ENCODE results near the gene TRABD2B. TPM values are rescaled to one million over a fixed set of nuclear protein-coding genes. Genes with fewer than 3 reads are reported as not detected.
A peak's percentile ranks its signal among the peaks of the same experiment; 100 is the strongest.

The TRABD2B gene
- total RNA-seq, 2 donors from 2014 or later, result 1.1 to 2.1 TPM

DNA sequence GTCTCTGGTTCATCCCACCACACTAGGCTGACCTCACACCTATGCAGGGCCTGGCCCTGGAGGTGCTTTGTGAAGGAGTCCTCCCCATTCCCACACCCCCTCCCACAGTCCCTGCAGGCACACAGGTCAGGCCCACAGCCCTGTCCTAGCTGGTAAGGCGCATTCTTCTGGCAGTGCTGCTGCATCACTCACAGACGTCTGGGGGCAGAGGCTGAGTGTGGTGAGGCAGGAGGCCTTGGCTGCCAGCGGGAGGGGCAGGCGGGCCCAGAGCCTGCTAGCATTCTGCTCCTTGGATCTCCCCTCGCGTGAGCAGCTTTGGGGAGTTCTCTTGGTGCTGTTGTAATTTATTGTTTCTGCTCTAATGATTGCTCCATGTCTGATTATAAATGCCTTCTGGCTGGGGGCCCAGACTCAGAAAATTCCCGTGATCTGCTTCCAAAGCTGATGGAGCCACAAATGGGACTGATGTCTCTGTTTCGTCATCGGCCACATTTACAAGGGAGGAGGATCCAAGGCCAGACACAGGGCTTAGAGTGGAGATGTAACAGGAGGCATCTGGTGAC lies 62.9 kb downstream of the TRABD2B start:
- H3K4me3 ChIP-seq, result no peak overlapping the region
- intact Hi-C loops (cut with DNase I), result no loop called here
- no peaks in the 10 kb centered on the region for H3K9me3 ChIP-seq
- H3K27me3 ChIP-seq (replicated peaks; ENCODE audit: insufficient read depth), result no peaks in the 10 kb centered on the region
- no peak for TF ChIP-seq POLR2A (IDR thresholded peaks at IDR 0.05)
- peak; percentile 21 for TF ChIP-seq POLR2AphosphoS5 (IDR thresholded peaks at IDR 0.05)
- no peaks in the 10 kb centered on the region for H3K4me1 ChIP-seq (replicated peaks)
- DNase-seq (ENCODE audit: low spot score), result peak; percentile 39
- no peak overlapping the region for H3K27ac ChIP-seq
- H3K36me3 ChIP-seq, result no peaks in the 10 kb centered on the region
- 49% methylated on average over 9 of the region's 9 CpGs for WGBS

DNA sequence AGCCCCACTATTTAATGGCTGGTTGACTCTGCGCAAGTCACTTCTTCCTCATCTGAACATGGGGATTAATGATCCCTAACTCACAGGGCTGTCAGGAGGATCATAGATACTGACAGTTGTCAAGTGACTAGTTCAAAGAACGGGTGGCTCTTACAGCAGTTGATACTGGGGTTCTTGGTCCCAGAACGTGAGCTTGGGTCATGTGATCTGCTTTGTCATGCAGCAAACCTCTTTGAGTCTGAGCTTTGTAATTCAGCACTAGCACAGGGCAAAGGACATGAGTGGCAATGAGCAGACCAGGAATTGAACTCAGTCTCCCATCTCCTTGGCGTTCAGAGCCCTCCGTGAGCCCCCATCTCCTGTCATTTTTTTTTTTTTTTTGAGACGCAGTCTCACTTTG lies 64.4 kb downstream of the TRABD2B start:
- no peaks in the 10 kb centered on the region for H3K4me1 ChIP-seq (replicated peaks)
- 97% methylated on average over 6 of the region's 6 CpGs for WGBS
- intact Hi-C loops (cut with DNase I), result no loop called here
- no peak for TF ChIP-seq CTCF (IDR thresholded peaks at IDR 0.05)
- TF ChIP-seq POLR2A (IDR thresholded peaks at IDR 0.05), result no peak
- no peak for TF ChIP-seq POLR2AphosphoS5 (IDR thresholded peaks at IDR 0.05)
- no peaks in the 10 kb centered on the region for H3K9me3 ChIP-seq
- no peak overlapping the region for H3K4me3 ChIP-seq
- no peaks in the 10 kb centered on the region for H3K27me3 ChIP-seq (replicated peaks; ENCODE audit: insufficient read depth)
- H3K36me3 ChIP-seq, result no peaks in the 10 kb centered on the region
- H3K27ac ChIP-seq, result no peak overlapping the region
- no peak for DNase-seq (ENCODE audit: low spot score)

DNA sequence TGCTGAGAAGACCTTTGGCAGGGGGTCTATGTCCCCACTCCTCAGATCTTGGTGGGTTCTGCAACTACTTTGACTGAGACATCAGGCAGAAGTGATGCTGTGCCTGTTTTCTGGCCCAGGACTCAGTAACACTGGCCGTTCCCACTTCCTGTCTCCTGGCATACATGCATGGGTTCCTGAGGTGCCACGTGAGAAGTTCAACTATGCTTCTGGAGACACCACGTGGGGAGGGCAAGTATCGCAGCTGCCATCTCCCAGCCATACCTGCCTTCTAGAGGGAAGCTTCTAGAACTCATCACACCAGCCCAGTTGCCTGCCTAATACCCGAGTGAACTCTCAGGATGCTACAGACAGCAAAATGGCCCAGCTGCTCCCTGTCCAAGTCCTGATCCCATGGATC lies 65.8 kb downstream of the TRABD2B start:
- no peak for TF ChIP-seq POLR2A (IDR thresholded peaks at IDR 0.05)
- peak in 1 of 4 experiments; percentile 32 for TF ChIP-seq CTCF (IDR thresholded peaks at IDR 0.05)
- H3K27ac ChIP-seq, result no peak overlapping the region
- WGBS, result 72% methylated on average over 5 of the region's 5 CpGs
- intact Hi-C loops (cut with DNase I), result no loop called here
- DNase-seq (ENCODE audit: low spot score), result no peak
- H3K9me3 ChIP-seq, result no peaks in the 10 kb centered on the region
- no peak overlapping the region for H3K4me3 ChIP-seq
- H3K36me3 ChIP-seq, result no peaks in the 10 kb centered on the region
- no peaks in the 10 kb centered on the region for H3K4me1 ChIP-seq (replicated peaks)
- no peaks in the 10 kb centered on the region for H3K27me3 ChIP-seq (replicated peaks; ENCODE audit: insufficient read depth)

- Histone ChIP-seq H3K27me3 (replicated peaks; ENCODE audit: insufficient read depth) (no peaks in the 10 kb centered on the region), H3K9me3 (no peaks in the 10 kb centered on the region), H3K36me3 (no peaks in the 10 kb centered on the region), H3K27ac (no peak overlapping the region), H3K4me1 (replicated peaks) (no peaks in the 10 kb centered on the region), H3K4me3 (no peak overlapping the region)
- TF ChIP-seq POLR2A (IDR thresholded peaks at IDR 0.05) (no peak), CTCF (IDR thresholded peaks at IDR 0.05) (no peak), POLR2AphosphoS5 (IDR thresholded peaks at IDR 0.05) (no peak)
- no peak for DNase-seq (ENCODE audit: low spot score)
- 62% methylated on average over 7 of the region's 7 CpGs for WGBS
- intact Hi-C loops (cut with DNase I), result no loop called here
These were observed 66.9 kb downstream of the TRABD2B start for GRCh38 chr1:47930210-47930840.

DNA sequence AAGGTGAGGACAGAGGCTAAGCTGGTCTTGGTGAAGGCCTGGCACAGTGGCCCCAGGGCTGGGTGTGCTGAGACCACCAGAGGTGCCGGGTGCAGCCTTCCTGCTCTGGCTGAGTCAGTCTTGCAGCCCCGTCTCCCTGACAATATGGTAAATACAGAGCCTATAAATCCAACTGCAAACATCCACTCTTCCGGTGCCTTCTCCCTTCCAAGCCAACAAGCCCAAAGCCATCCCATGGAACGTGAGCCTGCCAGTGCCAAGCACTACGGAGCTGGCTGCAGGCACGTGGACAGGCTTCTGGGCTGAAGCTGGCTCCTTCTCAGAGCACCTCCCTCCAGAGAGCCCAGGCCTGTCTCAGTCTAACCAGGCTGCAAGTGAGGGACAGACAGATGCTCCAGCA lies 70.0 kb downstream of the TRABD2B start:
- 65% methylated on average over 6 of the region's 6 CpGs for WGBS
- intact Hi-C loops (cut with DNase I), result no loop called here
- Histone ChIP-seq H3K27ac (no peak overlapping the region), H3K9me3 (no peaks in the 10 kb centered on the region), H3K4me3 (no peak overlapping the region), H3K4me1 (replicated peaks) (no peaks in the 10 kb centered on the region), H3K36me3 (no peaks in the 10 kb centered on the region), H3K27me3 (replicated peaks; ENCODE audit: insufficient read depth) (no peaks in the 10 kb centered on the region)
- TF ChIP-seq POLR2AphosphoS5 (IDR thresholded peaks at IDR 0.05), result peak; percentile 96
- no peak for TF ChIP-seq POLR2A (IDR thresholded peaks at IDR 0.05)
- TF ChIP-seq CTCF (IDR thresholded peaks at IDR 0.05), result no peak
- DNase-seq (ENCODE audit: low spot score), result peak; percentile 93

All from prostate gland (tissue), 2 donors.